HG02970 (cell line): ENCODE measurements around the gene GPR157.
"Not testable (repeated sequence)": the region's sequence is repeated elsewhere in the genome, so short reads cannot be mapped to it uniquely, and the experiment has no call there.

Experiments used
- ATAC-seq: cut with Tn5 transposase; IDR thresholded peaks from one replicate; pipeline ENCODE4 v1.9.1; 2021; ENCODE audit warnings: mild to moderate bottlenecking, moderate library complexity, moderate number of reproducible peaks; ENCODE audit not compliant: unreplicated experiment, low FRiP score

Gene GPR157

GRCh38 chr1:9120312-9120958, 8.5 kb downstream of the GPR157 start:
- no peak for ATAC-seq

- ATAC-seq = no peak
Measured at GRCh38 chr1:9119745-9120144, 9.2 kb downstream of the GPR157 start.

- no peak for ATAC-seq
Measured at GRCh38 chr1:9118186-9118585, 10.7 kb downstream of the GPR157 start.

- ATAC-seq = no peak
Measured at GRCh38 chr1:9115351-9116205, 13.3 kb downstream of the GPR157 start.

- no peak for ATAC-seq
Measured at GRCh38 chr1:9112961-9113880, 15.7 kb downstream of the GPR157 start.

- no peak for ATAC-seq
Measured at GRCh38 chr1:9111957-9112356, 16.9 kb downstream of the GPR157 start.

- ATAC-seq = no peak
Measured at GRCh38 chr1:9111357-9111691, 17.6 kb downstream of the GPR157 start.

- ATAC-seq = no peak
Measured at GRCh38 chr1:9110669-9111356, 18.1 kb downstream of the GPR157 start.

- no peak for ATAC-seq
Measured at GRCh38 chr1:9108056-9108665, 20.7 kb downstream of the GPR157 start.

- no peak for ATAC-seq
Measured at GRCh38 chr1:9107136-9107535, 21.8 kb downstream of the GPR157 start.

GRCh38 chr1:9106286-9106685, 22.6 kb downstream of the GPR157 start:
- no peak for ATAC-seq

- no peak for ATAC-seq
Measured at GRCh38 chr1:9105336-9105867, 23.5 kb downstream of the GPR157 start.

GRCh38 chr1:9101510-9102146, 27.3 kb downstream of the GPR157 start:
- no peak for ATAC-seq

- no peak for ATAC-seq
Measured at GRCh38 chr1:9100471-9101043, 28.3 kb downstream of the GPR157 start.

- no peak for ATAC-seq
Measured at GRCh38 chr1:9099555-9099954, 29.3 kb downstream of the GPR157 start.

- no peak for ATAC-seq
Measured at GRCh38 chr1:9097947-9098705, 30.8 kb downstream of the GPR157 start.

GRCh38 chr1:9095818-9096217, 33.1 kb downstream of the GPR157 start:
- ATAC-seq = no peak

GRCh38 chr1:9093996-9094595, 34.8 kb downstream of the GPR157 start:
- not testable (repeated sequence) for ATAC-seq
